HG03108 (cell line): ENCODE data around the gene ERN2.

Experiments
- ATAC-seq: cut with Tn5 transposase; IDR thresholded peaks from one replicate; pipeline ENCODE4 v1.9.1; 2021; ENCODE audit warnings: moderate library complexity; ENCODE audit not compliant: unreplicated experiment

ERN2 gene

GRCh38 chr16:23640931-23641765 lies 71.9 kb downstream of the ERN2 start, which contains the start of the genes DCTN5 and PALB2:
Gene DCTN5, plus strand, starts transcription at chr16:23641466. Its CDS starts 77 bp downstream, at chr16:23641543.
Gene PALB2, minus strand, starts transcription at chr16:23641310. Its CDS starts 153 bp downstream, at chr16:23641157.
- peak; percentile 97 for ATAC-seq

- no peak for ATAC-seq
Measured at GRCh38 chr16:23640615-23640930, 72.4 kb downstream of the ERN2 start.
